ENCODE measurements around the gene SART3.
"Not testable (repeated sequence)": the region's sequence is repeated elsewhere in the genome, so short reads cannot be mapped to it uniquely, and the experiment has no call there.

Gene SART3

DNA sequence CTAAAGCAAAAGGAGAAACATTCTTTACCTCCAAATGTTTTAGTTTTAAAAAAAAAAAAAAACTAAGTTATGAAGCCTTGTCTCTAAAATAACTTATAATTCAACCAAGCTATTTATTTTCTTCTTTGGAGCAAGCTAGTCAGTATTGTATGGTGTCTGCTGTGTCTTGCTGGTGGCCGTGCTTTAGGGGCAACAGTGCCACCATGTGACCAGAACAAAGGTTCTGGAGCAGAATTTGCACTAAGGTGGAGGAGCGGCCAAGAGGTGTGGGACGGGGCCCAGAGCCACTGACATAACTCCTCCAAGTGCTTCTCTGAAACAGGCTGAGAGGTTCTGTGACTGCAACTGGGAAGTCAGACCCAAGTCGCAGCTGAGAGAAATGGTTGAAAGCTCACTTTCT lies 41.4 kb downstream of the SART3 start:
- no peak for DNase-seq (ENCODE audit: low read depth)

DNA sequence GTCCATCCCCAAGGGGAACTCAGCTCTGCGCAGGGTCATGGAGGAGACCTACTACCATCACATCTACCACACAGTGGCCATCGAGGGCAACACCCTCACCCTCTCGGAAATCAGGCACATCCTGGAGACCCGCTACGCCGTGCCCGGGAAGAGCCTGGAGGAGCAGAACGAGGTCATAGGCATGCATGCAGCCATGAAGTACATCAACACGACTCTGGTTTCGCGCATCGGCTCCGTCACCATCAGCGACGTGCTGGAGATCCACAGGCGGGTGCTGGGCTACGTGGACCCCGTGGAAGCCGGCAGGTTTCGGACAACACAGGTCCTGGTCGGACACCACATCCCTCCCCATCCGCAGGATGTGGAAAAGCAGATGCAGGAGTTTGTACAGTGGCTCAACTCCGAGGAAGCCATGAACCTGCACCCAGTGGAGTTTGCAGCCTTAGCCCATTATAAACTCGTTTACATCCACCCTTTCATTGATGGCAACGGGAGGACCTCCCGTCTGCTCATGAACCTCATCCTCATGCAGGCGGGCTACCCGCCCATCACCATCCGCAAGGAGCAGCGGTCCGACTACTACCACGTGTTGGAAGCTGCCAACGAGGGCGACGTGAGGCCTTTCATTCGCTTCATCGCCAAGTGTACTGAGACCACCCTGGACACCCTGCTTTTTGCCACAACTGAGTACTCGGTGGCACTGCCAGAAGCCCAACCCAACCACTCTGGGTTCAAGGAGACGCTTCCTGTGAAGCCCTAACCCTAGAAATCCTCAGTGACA lies 42.1 kb downstream of the SART3 start:
- DNase-seq (ENCODE audit: low read depth): no peak

DNA sequence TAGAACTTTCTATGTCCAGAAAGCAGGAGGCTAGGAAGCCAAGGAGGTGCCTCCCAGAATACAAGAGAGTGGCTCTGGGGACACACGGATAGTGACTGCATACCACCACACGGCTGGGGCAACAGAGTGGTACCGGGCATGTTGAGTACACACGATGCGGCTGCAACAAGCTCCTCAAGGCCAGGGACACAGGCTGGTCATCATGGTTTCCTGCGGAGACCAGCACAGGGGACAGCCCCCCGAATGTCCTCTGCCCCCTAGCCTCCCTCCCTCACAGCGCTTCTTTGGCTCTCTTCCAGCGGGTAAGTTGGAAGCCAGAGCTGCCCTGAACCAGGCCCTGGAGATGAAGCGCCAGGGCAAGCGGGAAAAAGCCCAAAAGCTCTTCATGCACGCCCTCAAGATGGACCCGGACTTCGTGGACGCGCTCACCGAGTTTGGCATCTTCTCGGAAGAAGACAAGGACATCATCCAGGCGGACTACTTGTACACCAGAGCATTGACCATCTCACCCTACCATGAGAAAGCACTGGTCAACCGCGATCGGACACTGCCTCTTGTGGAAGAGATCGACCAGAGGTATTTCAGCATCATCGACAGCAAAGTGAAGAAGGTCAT lies 42.8 kb downstream of the SART3 start:
- no peak for DNase-seq (ENCODE audit: low read depth)

DNA sequence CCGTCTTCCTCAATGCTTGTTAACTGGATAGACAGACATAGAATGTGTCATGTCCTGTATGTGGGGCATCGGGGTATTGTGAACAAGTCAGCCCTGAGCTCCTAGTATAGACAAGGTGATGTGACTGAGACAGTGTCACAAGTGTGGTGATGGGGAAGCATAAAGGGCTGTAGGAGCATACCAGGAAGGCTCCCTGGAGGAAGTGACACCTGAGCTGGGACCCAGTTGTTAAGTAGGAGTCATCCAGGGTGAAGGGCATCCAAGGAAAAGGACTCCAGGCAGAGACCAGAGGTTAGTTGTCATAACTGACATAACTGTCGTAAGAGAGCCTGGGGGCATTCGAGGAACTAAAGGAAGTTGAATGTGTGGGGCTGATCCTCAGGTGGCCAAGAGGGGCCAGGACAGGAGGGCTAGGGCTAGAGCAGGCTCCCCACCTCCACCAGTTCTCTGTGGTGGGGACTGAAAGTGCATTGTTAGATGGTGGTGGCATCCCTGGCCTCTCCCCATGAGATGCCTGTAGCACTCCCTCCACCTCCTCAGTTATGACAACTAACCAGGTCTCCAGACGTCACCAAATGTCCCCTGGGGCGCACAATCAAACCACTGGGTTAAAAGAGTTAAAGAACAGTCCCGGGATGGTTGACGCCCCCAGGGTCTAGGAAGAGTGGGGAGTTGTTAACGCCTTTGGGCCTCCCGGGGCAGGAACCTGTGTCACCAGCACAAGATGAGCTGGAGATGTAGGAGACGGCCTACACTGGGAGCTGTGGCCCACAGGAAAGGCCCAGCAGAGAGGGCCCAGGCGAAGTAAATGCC lies 43.5 kb downstream of the SART3 start:
- DNase-seq (ENCODE audit: low read depth): no peak

DNA sequence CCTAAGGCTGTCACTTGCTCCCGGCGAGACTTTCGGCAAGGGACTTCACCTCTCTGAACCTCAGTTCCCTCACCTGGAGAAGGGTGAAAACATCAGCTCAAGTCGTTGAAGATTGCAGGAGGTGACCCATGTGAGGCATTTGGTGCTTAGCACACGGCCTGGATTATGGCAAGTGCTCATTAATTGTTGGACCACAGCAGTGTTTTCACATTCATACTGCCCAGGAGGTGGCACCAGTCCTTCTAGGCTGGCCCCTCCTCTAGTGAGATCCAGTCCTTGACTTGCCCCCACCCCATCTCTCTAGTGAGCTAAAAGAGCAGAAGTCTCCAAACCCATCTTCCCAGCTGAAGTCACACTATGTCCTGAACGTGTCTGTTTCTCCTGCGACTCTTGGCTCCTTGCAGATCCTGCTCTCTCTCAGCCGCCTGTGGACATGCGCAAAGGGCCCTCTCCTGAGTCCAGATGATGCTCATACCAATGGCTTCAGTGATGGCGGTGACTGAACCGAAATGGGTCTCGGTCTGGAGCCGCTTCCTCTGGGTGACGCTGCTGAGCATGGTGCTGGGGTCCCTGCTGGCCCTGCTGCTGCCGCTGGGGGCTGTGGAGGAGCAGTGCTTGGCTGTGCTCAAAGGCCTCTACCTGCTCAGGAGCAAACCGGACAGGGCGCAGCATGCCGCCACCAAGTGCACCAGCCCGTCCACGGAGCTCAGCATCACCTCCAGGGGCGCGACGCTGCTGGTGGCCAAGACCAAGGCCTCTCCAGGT lies 44.3 kb downstream of the SART3 start:
- no peak for DNase-seq (ENCODE audit: low read depth)

DNA sequence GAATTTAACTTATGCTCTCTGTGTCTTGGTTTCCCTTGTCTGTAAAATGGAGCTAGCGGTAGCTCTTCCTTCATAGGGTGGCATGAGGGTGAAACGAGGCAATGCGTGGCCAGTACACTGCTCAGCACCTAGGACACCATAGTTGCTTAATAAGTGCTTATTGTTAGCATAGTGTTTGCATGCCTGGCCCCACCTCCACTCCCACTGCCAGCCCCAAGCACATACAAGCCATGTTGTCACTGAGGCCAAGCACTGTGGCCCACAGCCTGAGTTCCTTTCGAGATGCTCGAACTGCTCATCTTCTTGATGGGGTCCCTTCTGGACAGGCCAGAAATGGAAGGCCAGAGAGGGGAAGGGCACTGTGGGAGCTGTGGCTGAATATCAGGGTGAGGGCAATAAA lies 45.1 kb downstream of the SART3 start:
- no peak for DNase-seq (ENCODE audit: low read depth)

DNA sequence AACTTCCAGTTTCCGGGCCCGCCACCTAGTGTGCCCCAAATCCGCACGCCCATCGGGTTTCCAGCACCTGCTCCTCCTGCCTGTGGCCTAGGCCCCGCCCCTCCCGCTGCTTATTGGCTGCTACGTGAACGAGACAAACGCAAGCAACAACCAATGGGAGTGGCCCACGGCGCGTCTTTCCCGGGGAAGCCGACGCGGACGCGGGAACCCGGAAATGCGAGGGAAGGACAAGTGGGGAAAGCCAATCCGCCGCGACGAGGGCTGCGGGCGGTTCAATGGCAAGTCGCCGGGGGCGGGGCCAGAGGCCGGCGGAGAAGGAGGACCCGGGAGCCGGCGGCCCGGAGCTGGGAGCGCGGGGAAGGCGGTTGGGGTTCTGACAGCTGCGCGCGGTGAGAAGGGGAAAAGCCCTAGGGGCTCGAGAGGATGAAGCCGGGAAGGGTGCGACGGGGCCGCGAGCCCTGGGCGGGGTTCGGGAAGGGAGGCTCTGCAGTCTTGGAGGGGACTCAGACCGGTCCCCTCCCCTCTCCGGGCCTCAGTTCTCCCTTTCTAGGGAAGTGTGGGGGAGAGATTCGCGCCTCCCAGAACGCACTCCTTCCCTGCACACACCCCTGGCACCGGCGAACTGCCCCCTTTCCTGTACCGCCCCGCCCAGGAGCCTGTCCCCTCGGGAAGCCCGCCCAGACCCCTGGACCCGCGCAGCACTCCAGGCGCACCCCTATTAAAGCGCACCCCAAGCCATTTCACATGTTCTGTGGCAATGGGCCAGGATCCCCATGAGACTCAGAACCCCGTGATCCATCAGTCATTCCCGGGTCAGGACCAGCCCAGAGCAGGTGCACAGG lies 45.8 kb downstream of the SART3 start, which contains the start of gene FICD:
TSS of gene FICD (plus strand) at position 305 of the 842 bp plus-strand sequence. CDS start 1,696 bp downstream, outside the sequence.
- peak; percentile 98 for DNase-seq (ENCODE audit: low read depth)

DNA sequence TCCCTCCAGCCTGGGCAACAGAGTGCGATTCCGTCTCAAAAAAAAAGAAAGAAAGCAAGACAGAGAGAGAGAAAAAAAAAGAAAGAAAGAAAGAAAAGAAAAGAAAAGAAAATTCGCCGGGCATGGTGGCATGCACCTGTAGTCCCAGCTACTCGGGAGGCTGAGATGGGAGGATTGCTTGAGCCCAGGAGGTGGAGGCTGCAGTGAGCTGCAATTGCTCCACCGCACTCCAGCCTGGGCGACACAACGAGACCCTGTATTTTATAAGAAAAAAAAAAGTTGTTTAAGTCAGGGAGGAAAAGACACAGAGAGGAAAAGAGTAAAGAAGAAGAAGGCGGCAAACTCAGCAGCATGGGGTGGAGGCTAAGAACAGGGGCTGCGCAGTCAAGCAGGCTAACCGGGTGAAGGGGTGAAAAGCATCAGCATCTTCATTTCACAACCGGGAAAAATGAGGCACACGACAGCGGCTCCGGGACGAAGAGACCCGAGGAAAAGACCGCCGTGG lies 46.5 kb downstream of the SART3 start:
- no peak for DNase-seq (ENCODE audit: low read depth)

DNA sequence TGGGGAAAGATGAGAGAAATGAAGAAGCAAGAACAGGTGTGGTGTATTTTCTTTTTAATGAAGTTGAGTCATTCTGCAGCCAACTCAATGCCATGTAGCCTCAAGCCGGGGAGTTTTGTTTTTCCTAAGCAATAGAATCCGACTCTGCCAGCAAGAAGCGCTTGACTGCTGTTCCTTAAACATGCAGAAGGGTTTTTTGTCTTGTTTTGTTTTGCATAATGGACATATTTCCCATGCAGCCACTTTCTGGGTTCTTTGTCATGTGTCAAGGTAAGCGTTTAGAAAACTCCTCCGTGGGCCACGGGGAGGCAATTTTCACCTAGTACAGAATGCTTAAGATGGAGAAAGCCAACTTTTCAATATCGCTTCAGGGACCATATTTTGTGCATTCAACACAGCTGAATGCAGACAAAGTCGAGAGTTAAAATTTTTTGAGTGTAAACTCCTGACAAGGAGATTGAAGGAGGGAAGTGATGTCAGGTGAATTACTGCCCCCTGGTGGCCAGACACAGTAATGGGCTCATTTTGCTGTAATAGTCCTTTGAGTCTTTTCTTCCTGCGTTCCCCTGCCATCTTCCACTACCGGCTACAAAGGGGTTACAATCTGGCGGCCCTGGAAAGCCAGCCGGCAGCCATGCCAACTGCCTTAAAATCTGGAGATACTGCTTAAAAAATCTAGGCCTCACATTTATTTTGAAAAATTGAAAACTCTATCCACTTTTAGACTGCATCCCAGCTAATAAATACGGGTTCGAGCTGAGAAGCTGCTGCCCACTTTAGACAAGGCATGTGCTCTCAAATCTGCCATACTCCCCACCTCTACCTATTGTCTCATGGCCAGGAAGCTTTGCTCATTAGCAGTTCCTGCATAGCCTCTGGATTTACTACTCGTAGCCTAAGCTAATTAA lies 49.1 kb downstream of the SART3 start:
- peak; percentile 48 for DNase-seq (ENCODE audit: low read depth)

DNA sequence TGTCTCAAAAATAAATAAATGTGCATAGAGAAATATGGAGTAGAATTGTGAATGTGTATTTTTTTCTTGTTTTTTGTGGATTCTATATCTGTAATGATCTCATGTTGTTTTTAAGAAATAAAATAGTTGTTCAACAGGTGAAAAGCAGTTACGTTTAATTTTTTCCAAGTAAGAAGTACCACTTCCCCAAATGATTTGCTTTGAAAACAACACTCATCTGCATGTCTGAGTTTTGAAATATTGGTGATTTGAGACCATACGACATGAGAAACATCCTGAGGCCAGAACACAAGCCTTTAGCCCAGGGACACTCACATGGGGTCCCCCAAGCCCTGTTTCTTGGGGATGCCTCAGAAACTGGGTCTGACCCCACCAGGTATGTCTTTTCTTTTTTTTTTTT lies 50.1 kb downstream of the SART3 start:
- DNase-seq (ENCODE audit: low read depth): no peak

DNA sequence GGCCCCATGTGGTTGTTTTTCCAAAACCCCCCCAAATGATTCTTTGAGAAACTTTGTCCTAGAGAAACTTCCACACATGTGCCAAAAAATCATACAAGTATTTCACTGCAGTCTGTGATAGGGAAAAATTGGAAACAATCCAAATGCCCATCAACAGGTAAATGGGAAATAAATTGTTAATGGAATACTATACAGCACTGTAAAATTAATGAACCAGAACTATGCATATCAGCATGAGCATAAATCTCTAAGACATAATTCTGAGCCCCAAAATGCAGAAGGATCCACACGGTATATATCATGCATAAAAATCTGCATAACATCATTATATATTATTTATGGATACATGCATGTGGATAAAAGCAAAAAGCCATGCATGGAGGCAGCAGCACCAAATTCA lies 51.2 kb downstream of the SART3 start:
- DNase-seq (ENCODE audit: low read depth): no peak

DNA sequence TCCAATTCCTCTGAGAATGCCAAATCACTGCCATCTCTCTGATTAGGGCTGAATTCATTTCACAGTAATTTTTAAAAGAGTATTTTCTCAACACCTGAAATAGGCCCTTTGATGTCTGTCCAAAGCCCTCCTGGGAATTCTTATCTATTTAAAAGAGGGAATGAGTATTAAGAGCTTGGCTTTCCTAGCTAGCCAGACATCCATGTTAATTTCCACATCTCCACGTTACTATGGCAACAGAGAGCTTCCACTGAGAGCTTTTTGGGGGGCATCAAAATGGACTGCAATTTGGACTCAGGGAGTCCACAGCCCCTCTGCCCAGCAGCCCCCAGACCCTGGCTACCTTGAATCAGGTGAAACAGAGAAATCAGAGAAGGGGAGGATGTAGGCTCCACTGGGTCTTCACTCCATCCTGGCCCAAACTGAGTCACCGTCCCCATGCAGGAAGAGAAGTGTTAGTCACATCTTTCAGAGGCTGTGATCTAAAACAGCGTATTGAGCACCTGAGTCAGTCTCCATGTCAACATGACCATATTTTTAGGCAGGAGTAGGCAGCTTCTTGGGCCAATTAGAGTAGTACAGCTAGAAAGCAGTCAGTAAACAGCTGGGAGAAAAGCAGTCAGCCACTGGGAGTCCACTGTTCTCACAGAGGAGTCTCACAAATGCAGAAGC lies 52.9 kb downstream of the SART3 start:
- DNase-seq (ENCODE audit: low read depth): no peak

DNA sequence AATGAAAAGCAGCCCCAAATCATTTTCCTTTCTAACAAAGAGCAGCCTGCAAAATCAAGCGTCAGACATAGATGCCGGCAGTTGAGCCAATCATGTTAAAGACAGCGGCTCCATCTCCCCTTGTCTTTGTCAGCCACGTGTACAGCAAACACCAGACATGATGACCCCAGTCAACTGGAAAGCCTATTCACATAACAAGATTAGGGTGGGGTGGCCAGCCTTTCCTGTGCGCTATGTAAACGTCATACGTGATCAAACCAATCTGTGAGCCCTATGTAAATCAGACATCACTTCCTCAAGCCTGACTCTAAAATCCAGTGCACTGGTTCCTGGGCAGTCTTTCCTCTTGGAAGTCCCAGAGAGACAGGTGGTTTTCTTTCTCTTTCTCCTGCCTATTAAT lies 55.8 kb downstream of the SART3 start:
- DNase-seq (ENCODE audit: low read depth): no peak

DNA sequence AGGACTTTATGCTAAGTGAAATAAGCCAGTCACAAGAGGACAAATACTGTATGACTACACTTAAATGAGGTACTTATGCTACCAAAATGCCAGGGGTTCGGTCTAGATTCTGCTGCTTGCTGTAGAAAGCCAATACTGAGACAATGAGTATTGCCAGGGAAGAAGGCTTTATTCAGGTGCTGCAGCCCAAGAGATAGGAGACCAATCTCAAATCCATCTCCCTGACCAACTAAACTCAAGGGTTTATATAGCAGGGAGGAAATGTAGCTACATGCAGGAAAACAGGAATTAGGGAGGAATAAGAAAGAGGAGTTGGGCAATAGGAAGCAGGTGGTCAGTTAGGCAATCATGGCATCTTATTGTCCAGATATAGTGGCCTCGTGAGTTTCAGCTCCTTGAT lies 58.1 kb downstream of the SART3 start:
- DNase-seq (ENCODE audit: low read depth): no peak

DNA sequence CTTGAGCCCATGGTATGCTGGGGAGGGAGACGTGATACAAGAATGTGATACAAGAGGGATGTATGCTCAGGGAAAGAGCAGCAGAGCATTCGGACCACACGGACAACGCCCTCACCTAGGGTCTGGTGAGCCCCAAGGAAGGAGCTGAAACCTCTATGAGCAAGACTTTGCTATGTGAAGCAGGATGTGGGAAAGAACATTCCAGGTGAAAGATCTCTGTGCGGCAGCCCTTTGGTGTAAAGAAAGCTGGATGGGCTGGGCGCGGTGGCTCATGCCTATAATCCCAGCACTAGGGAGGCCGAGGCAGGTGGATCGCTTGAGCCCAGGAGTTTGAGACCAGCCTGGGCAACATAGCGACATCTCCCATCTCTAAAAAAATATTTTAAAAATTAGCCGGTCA lies 62.8 kb downstream of the SART3 start:
- DNase-seq (ENCODE audit: low read depth): no peak

DNA sequence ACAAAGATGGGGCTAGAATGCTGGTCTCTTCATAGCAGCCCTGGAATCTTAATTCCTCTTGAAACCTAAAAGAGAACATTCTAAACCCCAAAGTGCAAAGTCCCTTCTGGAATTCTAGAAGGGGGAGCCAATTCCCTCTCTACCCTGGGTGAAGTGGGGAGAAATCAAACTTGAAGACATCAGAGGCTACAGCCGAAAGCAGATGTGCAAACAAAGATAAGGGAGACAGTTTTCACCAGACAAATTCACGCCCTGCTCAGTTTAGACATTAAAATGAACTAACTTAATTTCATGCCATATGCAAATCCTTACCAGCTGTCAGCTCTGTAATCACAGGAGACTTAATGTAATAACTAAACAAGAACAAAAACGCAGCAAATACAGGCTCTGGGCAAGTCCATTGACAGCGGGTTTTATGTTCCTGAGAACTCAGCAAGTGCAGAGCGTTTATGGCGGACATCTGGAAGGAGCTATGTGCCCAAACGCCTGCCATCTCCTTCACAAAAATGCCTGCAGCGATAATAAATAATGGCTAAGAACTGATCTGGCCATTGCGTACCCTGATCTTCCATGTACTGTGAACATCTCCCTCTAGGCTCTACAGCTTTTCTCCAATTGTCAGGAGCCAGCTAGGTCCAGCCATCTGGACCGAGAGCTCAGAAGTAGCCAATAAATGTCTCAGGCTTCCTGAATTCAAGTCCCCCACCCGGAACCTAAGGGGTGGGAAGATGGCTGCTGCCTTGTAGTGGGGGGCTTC lies 65.0 kb downstream of the SART3 start:
- DNase-seq (ENCODE audit: low read depth): no peak

DNA sequence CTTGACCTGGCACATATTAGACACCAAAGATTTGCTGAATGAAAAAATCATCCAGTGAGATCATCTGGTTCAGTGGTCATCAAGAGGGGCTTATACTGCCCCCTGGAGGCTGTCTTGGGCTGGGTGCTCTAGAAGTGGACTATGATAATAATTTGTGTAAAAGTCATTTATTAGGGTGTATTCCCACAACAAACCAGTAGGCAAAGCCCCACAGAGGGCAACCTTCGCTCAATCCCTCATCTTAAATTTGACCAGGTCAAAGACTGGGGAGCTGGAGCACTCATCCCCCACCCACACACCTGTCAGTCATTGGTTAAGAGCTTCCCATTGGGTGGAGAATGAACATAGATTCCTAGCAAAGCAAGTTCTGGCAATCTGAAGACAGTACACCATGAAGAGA lies 65.9 kb downstream of the SART3 start:
- DNase-seq (ENCODE audit: low read depth): no peak

DNA sequence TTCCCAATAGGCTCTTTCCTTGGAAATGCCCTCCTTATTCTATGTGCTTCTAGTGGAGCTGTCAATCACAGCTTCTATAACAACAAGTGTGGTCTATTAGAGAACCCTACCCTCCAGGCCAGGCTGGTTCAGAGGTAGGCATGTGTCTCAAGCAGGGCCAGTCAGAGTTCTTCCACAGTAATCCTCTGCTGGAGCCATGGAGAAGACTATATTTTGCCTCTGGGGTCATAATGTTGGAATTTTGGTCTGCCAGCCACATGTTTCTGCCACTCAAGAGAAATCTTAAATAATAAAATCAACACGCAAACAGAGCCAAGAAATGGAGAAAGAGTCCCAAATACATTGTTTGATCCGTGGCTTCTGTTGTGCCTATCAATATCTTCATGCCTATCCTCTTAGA lies 69.7 kb downstream of the SART3 start:
- no peak for DNase-seq (ENCODE audit: low read depth)

DNA sequence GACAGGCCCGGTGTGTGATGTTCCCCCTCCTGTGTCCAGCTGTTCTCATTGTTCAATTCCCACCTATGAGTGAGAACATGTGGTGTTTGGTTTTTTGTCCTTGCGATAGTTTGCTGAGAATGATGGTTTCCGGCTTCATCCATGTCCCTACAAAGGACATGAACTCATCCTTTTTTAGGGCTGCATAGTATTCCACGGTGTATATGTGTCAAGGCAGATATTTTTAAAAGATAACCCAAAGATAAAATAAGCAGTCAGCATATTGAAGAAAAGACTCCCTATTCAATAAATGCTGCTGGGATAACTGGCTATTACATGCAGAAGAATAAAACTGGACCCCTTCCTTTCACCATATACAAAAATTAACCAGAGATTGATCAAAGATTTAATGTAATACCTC lies 73.9 kb downstream of the SART3 start:
- DNase-seq (ENCODE audit: low read depth): not testable (repeated sequence)
